ENCODE results near the gene SNX5.
A peak's percentile ranks its signal among the peaks of the same experiment; 100 is the strongest.

Gene SNX5

GRCh38 chr20:17910828-17911294 is 57.7 kb downstream of the SNX5 start:
- DNase-seq, result no peak

GRCh38 chr20:17909869-17910321 is 58.7 kb downstream of the SNX5 start:
- DNase-seq, result no peak

GRCh38 chr20:17905544-17905943 is 63.0 kb downstream of the SNX5 start:
- DNase-seq, result no peak

- DNase-seq, result no peak
Measured at GRCh38 chr20:17904027-17904426, 64.6 kb downstream of the SNX5 start.

- DNase-seq, result no peak
Measured at GRCh38 chr20:17902531-17903083, 66.0 kb downstream of the SNX5 start.

- DNase-seq, result no peak
Measured at GRCh38 chr20:17901971-17902370, 66.6 kb downstream of the SNX5 start.

GRCh38 chr20:17898548-17898994 is 70.0 kb downstream of the SNX5 start:
- peak; percentile 76 for DNase-seq

GRCh38 chr20:17897566-17898307 is 70.9 kb downstream of the SNX5 start:
- DNase-seq, result no peak

- no peak for DNase-seq
Measured at GRCh38 chr20:17896771-17897369, 71.7 kb downstream of the SNX5 start.

GRCh38 chr20:17896193-17896723 is 72.3 kb downstream of the SNX5 start:
- no peak for DNase-seq

GRCh38 chr20:17895641-17896171 is 72.9 kb downstream of the SNX5 start:
- peak; percentile 59 for DNase-seq

GRCh38 chr20:17893445-17893844 is 75.1 kb downstream of the SNX5 start:
- no peak for DNase-seq

- no peak for DNase-seq
Measured at GRCh38 chr20:17892189-17892938, 76.2 kb downstream of the SNX5 start.
